ENCODE results near the gene RAP1A.
"Not testable (repeated sequence)": the region's sequence is repeated elsewhere in the genome, so short reads cannot be mapped to it uniquely, and the experiment has no call there.

RAP1A gene

DNA sequence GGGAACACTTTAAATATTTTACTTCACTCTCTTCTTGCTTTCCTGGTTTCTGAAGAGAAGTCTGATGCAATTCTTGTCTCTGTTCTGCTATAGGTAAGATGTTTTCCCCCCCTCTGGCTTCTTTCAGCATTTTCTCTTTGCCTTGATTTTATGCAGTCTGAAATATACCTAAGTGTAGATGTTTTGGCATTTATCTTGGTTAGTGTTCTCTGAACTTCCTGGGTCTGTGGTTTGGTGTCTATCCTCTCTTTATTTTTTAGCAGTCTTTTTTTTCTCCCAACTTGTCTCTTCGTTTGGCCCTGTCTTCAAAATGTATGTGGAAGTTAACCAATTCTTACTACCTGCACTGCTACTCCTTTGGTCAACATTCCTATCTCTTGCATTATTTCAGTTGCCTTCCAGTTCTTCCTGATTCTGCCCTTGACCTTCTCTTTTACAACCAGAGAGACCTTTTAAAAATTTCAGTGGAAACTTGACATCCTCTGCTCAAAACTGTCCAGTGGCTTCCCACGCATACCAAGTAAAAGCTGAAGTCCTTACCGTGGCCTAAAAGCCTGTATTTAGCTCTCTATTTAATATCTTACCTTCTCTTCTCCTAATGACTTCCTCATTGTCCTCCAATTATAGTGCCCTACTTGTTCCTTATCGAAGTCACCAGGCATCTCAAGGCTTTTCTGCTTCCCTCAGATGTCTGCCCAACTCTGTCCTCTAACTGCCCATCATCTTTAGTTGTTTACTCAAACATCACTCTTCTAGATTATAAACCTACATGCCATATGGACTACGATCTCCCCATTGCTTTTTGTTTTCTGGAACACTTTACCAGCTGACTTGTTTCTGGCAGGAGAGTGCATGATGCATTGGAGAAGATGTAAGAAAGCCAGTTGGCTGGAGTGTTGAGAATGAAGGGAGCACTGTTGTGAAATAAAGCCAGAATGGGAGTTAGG is 40.9 kb downstream of the RAP1A start:
- DNase-seq (ENCODE audit: low read depth in 3 of 3, low spot score in 1 of 3) = no peak

- no peak for DNase-seq (ENCODE audit: low read depth in 3 of 3, low spot score in 1 of 3)
Observed at GRCh38 chr1:111664652-111665051, 45.1 kb downstream of the RAP1A start.

GRCh38 chr1:111665497-111665896 is 45.9 kb downstream of the RAP1A start:
- no peak for DNase-seq (ENCODE audit: low read depth in 3 of 3, low spot score in 1 of 3)

- no peak for DNase-seq (ENCODE audit: low read depth in 3 of 3, low spot score in 1 of 3)
Observed at GRCh38 chr1:111666828-111667227, 47.2 kb downstream of the RAP1A start.

DNA sequence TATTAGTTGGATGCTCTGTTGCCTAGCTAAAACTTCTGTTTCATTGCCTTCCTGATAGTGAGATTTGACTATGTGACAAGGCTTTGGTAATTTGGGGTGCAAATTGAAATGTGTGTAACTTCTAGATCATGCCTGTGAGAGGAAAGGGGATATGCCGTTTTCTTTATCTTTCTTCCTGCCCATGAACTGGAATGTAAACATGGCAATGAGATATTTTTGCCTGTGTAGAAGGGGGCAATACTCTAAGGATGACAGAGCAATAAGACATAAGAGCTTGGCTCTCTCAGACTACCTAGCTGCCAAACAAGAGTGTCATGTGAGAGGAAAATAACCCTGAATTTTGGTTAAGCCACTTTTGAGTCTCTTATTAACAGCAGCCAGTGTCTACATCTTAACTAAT is 49.7 kb downstream of the RAP1A start:
- DNase-seq (ENCODE audit: low read depth in 3 of 3, low spot score in 1 of 3) = no peak

- DNase-seq (ENCODE audit: low read depth in 3 of 3, low spot score in 1 of 3) = no peak
Observed at GRCh38 chr1:111671852-111672251, 52.3 kb downstream of the RAP1A start.

- DNase-seq (ENCODE audit: low read depth in 3 of 3, low spot score in 1 of 3) = no peak
Observed at GRCh38 chr1:111672331-111672730, 52.7 kb downstream of the RAP1A start.

- no peak for DNase-seq (ENCODE audit: low read depth in 3 of 3, low spot score in 1 of 3)
Observed at GRCh38 chr1:111677604-111678003, 58.0 kb downstream of the RAP1A start.

GRCh38 chr1:111679541-111679940 is 60.0 kb downstream of the RAP1A start:
- DNase-seq (ENCODE audit: low read depth in 3 of 3, low spot score in 1 of 3) = no peak

DNA sequence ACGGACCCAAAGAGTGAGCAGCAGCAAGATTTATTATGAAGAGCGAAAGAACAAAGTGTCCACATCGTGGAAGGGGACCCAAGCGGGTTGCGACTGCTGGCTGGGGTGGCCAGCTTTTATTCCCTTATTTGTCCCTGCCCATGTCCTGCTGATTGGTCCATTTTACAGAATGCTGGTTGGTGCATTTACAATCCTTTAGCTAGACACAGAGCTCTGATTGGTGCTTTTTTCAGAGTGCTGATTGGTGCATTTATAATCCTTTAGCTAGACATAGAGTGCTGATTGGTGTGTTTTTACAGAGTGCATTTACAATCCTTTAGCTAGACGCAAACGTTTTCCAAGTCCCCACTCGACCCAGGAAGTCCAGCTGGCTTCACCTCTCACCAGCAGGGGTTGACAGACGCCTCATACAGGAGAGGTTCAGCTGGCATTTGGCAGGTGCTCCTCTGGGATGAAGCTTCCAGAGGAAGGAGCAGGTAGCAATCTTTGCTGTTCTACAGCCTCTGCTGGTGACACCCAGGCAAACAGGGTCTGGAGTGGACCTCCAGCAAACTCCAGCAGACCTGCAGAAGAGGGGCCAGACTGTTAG is 60.7 kb downstream of the RAP1A start:
- DNase-seq (ENCODE audit: low read depth in 3 of 3, low spot score in 1 of 3) = not testable (repeated sequence)

- DNase-seq (ENCODE audit: low read depth in 3 of 3, low spot score in 1 of 3) = not testable (repeated sequence)
Observed at GRCh38 chr1:111685293-111686153, 65.9 kb downstream of the RAP1A start.

GRCh38 chr1:111690306-111690617 is 70.7 kb downstream of the RAP1A start:
- DNase-seq (ENCODE audit: low read depth in 3 of 3, low spot score in 1 of 3) = no peak

DNA sequence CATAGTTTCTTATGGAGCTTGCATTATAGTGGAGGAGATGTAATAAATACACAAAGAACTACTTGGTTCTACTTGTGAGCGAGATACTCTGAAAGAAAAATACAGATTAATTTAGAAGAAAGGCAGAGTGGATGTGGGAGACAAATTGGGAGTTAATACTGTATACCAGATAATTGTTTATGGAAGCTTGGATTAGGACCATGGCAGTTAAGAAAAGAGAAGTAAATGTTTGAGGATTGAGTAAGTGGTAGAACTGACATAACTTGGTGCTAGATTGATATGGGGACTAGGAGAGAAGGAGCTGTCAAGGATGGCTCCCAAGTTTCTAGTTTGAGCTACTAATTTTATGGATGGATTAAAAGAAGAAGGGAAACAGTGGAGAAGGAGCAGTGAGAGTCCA is 72.3 kb downstream of the RAP1A start:
- DNase-seq (ENCODE audit: low read depth in 3 of 3, low spot score in 1 of 3) = no peak

- DNase-seq (ENCODE audit: low read depth in 3 of 3, low spot score in 1 of 3) = no peak
Observed at GRCh38 chr1:111695801-111696200, 76.2 kb downstream of the RAP1A start.

- no peak for DNase-seq (ENCODE audit: low read depth in 3 of 3, low spot score in 1 of 3)
Observed at GRCh38 chr1:111696330-111696729, 76.7 kb downstream of the RAP1A start.

GRCh38 chr1:111699268-111699667 is 79.7 kb downstream of the RAP1A start:
- no peak for DNase-seq (ENCODE audit: low read depth in 3 of 3, low spot score in 1 of 3)

GRCh38 chr1:111702504-111703050 is 83.0 kb downstream of the RAP1A start:
- no peak for DNase-seq (ENCODE audit: low read depth in 3 of 3, low spot score in 1 of 3)

GRCh38 chr1:111704240-111704639 is 84.7 kb downstream of the RAP1A start:
- no peak for DNase-seq (ENCODE audit: low read depth in 3 of 3, low spot score in 1 of 3)

GRCh38 chr1:111704776-111705175 is 85.2 kb downstream of the RAP1A start:
- DNase-seq (ENCODE audit: low read depth in 3 of 3, low spot score in 1 of 3) = no peak

- no peak for DNase-seq (ENCODE audit: low read depth in 3 of 3, low spot score in 1 of 3)
Observed at GRCh38 chr1:111705841-111706240, 86.3 kb downstream of the RAP1A start.

DNA sequence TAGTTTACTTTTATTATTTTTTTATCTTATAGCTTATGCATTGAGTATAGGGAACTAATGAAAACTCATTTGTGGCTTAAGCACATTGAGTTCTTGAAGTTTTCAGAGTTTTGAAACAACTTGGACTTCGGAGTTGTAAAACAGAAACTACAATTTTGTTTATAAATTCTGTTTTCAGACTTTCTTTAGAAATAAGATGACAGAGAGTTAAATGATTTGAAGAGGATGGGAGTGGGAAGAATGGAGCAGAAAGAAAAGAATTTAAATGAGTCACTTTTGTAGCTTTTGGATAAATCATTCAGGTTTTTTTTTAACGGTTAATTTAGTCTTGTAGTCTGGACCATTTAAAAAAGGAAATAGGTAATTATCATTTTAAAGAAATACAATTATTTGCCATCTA is 87.3 kb downstream of the RAP1A start:
- no peak for DNase-seq (ENCODE audit: low read depth in 3 of 3, low spot score in 1 of 3)

DNA sequence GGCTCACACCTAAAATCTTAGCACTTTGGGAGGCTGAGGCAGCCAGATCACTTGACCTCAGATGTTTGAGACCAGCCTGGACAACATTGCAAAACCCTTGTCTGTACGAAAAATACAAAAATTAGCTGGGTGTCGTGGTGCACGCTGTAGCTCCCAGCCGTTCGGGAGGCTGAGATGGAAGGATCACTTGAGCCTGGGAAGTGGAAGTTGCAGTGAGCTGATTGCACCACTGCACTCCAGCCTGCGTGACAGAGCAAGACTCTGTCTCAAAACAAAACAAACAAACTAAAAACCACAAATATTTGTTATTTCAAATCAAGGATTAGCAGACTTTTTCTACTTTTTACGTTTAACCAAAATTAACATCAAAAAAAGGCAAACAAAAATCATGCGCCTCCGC is 88.3 kb downstream of the RAP1A start:
- DNase-seq (ENCODE audit: low read depth in 3 of 3, low spot score in 1 of 3) = no peak

Measured in stimulated activated CD4-positive, alpha-beta T cell treated with anti-CD3 and anti-CD28 coated beads, TNF-alpha, amount 100 ng/mL, for 1 hour (primary cell).